K562 (cell line): ENCODE results near the gene NUP205. TPM values are rescaled to one million over a fixed set of nuclear protein-coding genes. Genes with fewer than 3 reads are reported as not detected.

Experiments
- ARID1B ChIP-seq: fragments of 450-650 bp; IDR thresholded peaks from 2 replicates; pipeline ENCODE4 v1.6.1; 2016; ENCODE audit warnings: antibody characterized with exemption, mild to moderate bottlenecking, inconsistent platforms
- ATF7 ChIP-seq: fragments of 450-650 bp; IDR thresholded peaks from 2 replicates; pipeline ENCODE4 v1.7.1; 2014; ENCODE audit warnings: mild to moderate bottlenecking, moderate library complexity
- EHMT2 ChIP-seq: fragments of 450-650 bp; IDR thresholded peaks from 2 replicates; pipeline ENCODE4 v1.6.1; 2018; ENCODE audit warnings: antibody characterized with exemption
- FOXM1 ChIP-seq, 2 experiments: fragments of 450-650 bp in 1 of 2; sonication (generic) in 1 of 2; formaldehyde crosslinking in 1 of 2; IDR thresholded peaks; 2 replicates each; pipeline versions ENCODE4 v1.6.1 to v1.9.0; 2017 to 2022; ENCODE audit warnings: low read depth in 2 of 2, mild to moderate bottlenecking in 2 of 2, missing genetic modification reagents in 1 of 2, moderate library complexity in 1 of 2
- IRF9 ChIP-seq: fragments of 450-650 bp; IDR thresholded peaks from 2 replicates; pipeline ENCODE4 v1.6.1; 2016; ENCODE audit warnings: missing biosample characterization, missing genetic modification characterization
- MTA1 ChIP-seq: fragments of 450-650 bp; IDR thresholded peaks from 2 replicates; pipeline ENCODE4 v1.6.1; 2017; ENCODE audit warnings: borderline replicate concordance
- PKNOX1 ChIP-seq: fragments of 450-650 bp; IDR thresholded peaks from 2 replicates; pipeline ENCODE4 v1.6.1; 2016
- RCOR1 ChIP-seq, 2 experiments: IDR thresholded peaks; 2 replicates each; pipeline ENCODE4 v1.6.1; 2012; ENCODE audit warnings: low read depth in 2 of 2, low read length in 2 of 2, borderline replicate concordance in 1 of 2, improper control_type of control experiment in 1 of 2
- TAF7 ChIP-seq: fragments of 450-650 bp; IDR thresholded peaks from 2 replicates; pipeline ENCODE4 v1.6.1; 2016; ENCODE audit warnings: missing genetic modification characterization, missing compliant biosample characterization
- ZNF318 ChIP-seq, 2 experiments: fragments of 450-650 bp; IDR thresholded peaks; 2 replicates each; pipeline ENCODE4 v1.6.1; 2016; ENCODE audit warnings: mild to moderate bottlenecking in 2 of 2, borderline replicate concordance in 1 of 2, low read depth in 1 of 2, moderate library complexity in 1 of 2
- polyA plus RNA-seq, 8 experiments: library from polyadenylated mRNA; depleted of rRNA in 4 of 8; stranded (reverse) in 5 of 8; unstranded in 3 of 8; fragments of >200 nt; fragmentation: Nextera tagmentation in 2 of 8; fragmentation: Illumina TruSeq in 1 of 8; extraction: Ambion mirVana in 2 of 8; extraction: Trizol in 1 of 8; gene quantifications; 2 replicates each; pipeline versions ENCODE4 v1.2.1 to v1.2.3, GENCODE V29; 2011 to 2014; ENCODE audit warnings: inconsistent platforms in 1 of 8, missing spikeins in 1 of 8
- total RNA-seq, 7 experiments: library from RNA; depleted of rRNA in 6 of 7; stranded (reverse); fragments of >200 nt in 6 of 7; fragmentation: Illumina TruSeq in 2 of 7; extraction: Trizol in 2 of 7; gene quantifications; 2 replicates each; pipeline versions ENCODE4 v1.2.1 to v1.2.3, GENCODE V29; 2011 to 2021; ENCODE audit warnings: low replicate concordance in 1 of 7
- TF ChIP-seq, protein P1 (sequence below): conservative IDR thresholded peaks from 2 replicates; pipeline ENCODE4 v1.6.1; 2011; ENCODE audit warnings: low read depth, mild to moderate bottlenecking, low read length; ENCODE audit not compliant: control insufficient read depth
- TF ChIP-seq, protein P2 (sequence below): fragments of 250-450 bp; sonication (Bioruptor Pico); IDR thresholded peaks from 2 replicates; pipeline ENCODE4 v1.8.0; 2022; ENCODE audit warnings: moderate library complexity, mild to moderate bottlenecking, inconsistent platforms

NUP205 gene
- total and polyA plus RNA-seq, 9 of the 15 experiments (the other 6 are each of a cell fraction or from before 2014, with no cell fraction given), result 101 to 282 (median 193) TPM

DNA sequence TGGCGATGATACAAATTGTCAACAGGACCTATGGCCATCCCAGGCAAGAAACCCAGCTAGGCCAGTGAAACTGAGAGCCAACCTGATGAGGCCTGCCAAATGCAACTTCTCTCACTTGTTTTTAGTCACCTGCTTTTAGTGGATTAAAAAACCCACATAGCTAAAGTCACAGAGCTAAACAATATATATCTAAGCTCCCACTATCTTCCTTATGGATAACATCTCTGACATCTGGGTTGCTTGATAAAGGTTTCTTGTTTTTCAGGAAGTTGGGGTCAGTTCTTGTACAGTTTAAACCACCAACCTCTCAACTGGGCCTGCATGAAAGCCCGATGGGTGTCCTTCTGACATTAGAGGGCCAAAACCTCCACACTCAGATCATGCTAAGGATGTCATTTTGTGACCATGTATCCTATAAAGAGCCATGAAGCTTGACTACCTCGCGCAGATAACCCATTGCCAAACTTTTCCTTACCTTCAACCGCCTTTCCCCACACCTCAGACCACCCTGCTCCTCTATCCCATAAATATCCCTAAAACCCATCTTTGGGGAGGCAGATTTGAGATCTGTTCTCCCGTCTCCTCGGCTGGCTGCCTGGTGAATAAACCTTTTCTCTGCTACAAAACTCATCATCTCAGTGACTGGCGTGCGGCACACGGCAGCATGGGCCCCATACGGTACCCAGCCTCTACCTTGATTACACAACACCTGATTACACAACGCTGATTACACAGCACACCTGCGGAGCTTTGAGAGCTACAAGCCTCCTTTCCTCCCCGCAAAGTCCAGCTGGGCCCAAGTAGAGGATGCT, 103.8 kb downstream of the NUP205 start (continued):
- TF ChIP-seq, protein P1, sequence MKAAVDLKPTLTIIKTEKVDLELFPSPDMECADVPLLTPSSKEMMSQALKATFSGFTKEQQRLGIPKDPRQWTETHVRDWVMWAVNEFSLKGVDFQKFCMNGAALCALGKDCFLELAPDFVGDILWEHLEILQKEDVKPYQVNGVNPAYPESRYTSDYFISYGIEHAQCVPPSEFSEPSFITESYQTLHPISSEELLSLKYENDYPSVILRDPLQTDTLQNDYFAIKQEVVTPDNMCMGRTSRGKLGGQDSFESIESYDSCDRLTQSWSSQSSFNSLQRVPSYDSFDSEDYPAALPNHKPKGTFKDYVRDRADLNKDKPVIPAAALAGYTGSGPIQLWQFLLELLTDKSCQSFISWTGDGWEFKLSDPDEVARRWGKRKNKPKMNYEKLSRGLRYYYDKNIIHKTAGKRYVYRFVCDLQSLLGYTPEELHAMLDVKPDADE, result no peak
- TF ChIP-seq RCOR1 (IDR thresholded peaks at IDR 0.05; ENCODE audit: borderline replicate concordance in 1 of 2, low read depth in 2 of 2, low read length in 2 of 2), result peak in 1 of 2 experiments; percentile 15; a peak in 1 of 4 replicates
- TF ChIP-seq EHMT2, result peak; percentile 15; the same call in 1 of the 2 replicates
- peak; percentile 60; the same call in 1 of the 2 replicates for TF ChIP-seq MTA1
- peak; percentile 70; the same call in 1 of the 2 replicates for TF ChIP-seq IRF9 (tag)
- 0 out of 4 replicates have a peak, but pooled peaks of 1 of the 2 experiments have one; percentile 70 for TF ChIP-seq ZNF318 (IDR thresholded peaks at IDR 0.05; ENCODE audit: borderline replicate concordance in 1 of 2, low read depth in 1 of 2)
- TF ChIP-seq PKNOX1, result peak; percentile 15; the same call in 1 of the 2 replicates
- TF ChIP-seq ARID1B, result peak; percentile 89
- peak; percentile 69; the same call in 1 of the 2 replicates for TF ChIP-seq FOXM1 (IDR thresholded peaks at IDR 0.05; ENCODE audit: low read depth)
- TF ChIP-seq FOXM1 (CRISPR knock-in tag; IDR thresholded peaks at IDR 0.05; ENCODE audit: low read depth), result no peak
- TF ChIP-seq TAF7 (tag), result peak; percentile 15; the same call in 1 of the 2 replicates
- TF ChIP-seq, protein P2, sequence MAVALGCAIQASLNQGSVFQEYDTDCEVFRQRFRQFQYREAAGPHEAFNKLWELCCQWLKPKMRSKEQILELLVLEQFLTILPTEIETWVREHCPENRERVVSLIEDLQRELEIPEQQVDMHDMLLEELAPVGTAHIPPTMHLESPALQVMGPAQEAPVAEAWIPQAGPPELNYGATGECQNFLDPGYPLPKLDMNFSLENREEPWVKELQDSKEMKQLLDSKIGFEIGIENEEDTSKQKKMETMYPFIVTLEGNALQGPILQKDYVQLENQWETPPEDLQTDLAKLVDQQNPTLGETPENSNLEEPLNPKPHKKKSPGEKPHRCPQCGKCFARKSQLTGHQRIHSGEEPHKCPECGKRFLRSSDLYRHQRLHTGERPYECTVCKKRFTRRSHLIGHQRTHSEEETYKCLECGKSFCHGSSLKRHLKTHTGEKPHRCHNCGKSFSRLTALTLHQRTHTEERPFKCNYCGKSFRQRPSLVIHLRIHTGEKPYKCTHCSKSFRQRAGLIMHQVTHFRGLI (CRISPR knock-in tag), result no peak
- TF ChIP-seq ATF7, result peak; percentile 37; the same call in 1 of the 2 replicates
